A673 (cell line): ENCODE data around the gene TBCEL.
"Not testable (repeated sequence)": the region's sequence is repeated elsewhere in the genome, so short reads cannot be mapped to it uniquely, and the experiment has no call there.

Source experiments
- EZH2 ChIP-seq: fragments of 200-600 bp; sonication (generic); IDR thresholded peaks from 2 replicates; pipeline ENCODE4 v1.6.1; 2017; ENCODE audit warnings: borderline replicate concordance, low read depth, mild to moderate bottlenecking, mixed read lengths, antibody characterized with exemption, low read length; ENCODE audit not compliant: poor library complexity, severe bottlenecking
- TF ChIP-seq, protein P1 (sequence below): fragments of 300-800, 200-600 bp; sonication (generic); conservative IDR thresholded peaks from 2 replicates; pipeline ENCODE4 v1.5.1; 2017; ENCODE audit warnings: low read depth, mild to moderate bottlenecking, antibody characterized with exemption, low read length, moderate library complexity, mixed read lengths

DNA sequence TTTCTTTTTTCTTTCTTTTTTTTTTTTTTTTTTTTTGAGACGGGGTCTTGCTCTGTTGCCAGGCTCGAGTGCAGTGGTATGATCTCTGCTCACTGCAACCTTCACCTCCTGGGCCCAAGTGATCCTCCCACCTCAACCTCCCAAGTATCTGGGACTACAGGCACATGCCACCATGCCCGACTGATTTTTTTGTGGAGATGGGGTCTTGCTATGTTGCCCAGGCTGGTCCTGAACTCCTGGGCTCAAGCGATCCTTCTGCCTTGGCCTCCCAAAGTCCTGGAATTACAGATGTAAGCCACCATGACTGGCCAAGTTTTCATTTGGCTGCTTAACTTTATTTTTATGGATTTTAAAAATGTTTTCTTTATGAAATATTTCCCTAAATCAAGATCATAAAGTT is 7.7 kb downstream of the TBCEL start:
- not testable (repeated sequence) for TF ChIP-seq EZH2
- TF ChIP-seq, protein P1, sequence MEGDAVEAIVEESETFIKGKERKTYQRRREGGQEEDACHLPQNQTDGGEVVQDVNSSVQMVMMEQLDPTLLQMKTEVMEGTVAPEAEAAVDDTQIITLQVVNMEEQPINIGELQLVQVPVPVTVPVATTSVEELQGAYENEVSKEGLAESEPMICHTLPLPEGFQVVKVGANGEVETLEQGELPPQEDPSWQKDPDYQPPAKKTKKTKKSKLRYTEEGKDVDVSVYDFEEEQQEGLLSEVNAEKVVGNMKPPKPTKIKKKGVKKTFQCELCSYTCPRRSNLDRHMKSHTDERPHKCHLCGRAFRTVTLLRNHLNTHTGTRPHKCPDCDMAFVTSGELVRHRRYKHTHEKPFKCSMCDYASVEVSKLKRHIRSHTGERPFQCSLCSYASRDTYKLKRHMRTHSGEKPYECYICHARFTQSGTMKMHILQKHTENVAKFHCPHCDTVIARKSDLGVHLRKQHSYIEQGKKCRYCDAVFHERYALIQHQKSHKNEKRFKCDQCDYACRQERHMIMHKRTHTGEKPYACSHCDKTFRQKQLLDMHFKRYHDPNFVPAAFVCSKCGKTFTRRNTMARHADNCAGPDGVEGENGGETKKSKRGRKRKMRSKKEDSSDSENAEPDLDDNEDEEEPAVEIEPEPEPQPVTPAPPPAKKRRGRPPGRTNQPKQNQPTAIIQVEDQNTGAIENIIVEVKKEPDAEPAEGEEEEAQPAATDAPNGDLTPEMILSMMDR = not testable (repeated sequence)
